ENCODE measurements around the gene SPOCD1.
"Not testable (repeated sequence)": the region's sequence is repeated elsewhere in the genome, so short reads cannot be mapped to it uniquely, and the experiment has no call there.

Gene SPOCD1

DNA sequence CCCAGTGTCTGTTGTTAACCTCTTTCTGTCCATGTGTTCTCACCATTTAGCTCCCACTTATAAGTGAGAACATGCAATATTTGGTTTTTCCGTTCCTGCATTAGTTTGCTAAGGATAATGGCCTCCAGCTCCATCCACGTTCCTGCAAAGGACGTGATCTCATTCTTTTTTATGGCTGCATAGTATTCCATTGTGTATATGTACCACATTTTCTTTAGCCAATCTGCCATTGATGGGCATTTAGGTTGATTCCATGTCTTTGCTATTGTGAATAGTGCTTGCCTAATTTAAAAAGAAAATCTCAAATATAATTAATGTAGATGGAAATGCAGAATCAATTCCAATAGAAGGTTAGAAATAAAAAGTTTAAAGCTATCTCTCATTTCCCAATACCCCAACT, 679 bp upstream of the SPOCD1 start:
- not testable (repeated sequence) for H3K4me3 Mint-ChIP-seq; H3K27me3 Mint-ChIP-seq (ENCODE audit: low read depth); H3K4me1 Mint-ChIP-seq (ENCODE audit: low read depth); H3K36me3 Mint-ChIP-seq (ENCODE audit: low read depth); DNase-seq (ENCODE audit: low spot score); H3K9me3 Mint-ChIP-seq; H3K27ac Mint-ChIP-seq

DNA sequence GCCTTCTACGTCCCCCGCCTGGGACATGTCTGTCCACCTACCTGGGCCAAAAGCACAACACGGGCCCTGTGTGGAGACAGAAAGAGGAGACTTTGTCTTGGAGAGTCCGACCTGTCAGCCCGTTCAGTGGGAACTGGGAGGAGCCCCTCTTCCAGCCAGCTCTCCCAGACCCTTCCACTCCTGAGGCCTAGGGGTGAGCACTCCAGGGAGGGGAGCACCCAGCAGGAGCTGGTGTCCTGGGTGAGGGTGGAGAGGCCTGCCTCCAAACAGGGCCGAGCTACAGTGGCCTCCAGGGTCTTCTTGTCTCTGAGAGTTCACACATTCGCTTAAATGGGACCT, 546 bp downstream of the SPOCD1 start:
- no peak for DNase-seq (ENCODE audit: low spot score)
- Mint-ChIP-seq H3K27me3 (ENCODE audit: low read depth) (no peaks in the 10 kb centered on the region), H3K27ac (no peak overlapping the region), H3K4me3 (no peak overlapping the region), H3K9me3 (no peaks in the 10 kb centered on the region), H3K36me3 (ENCODE audit: low read depth) (no peaks in the 10 kb centered on the region), H3K4me1 (ENCODE audit: low read depth) (peaks cover 5% of the 10 kb centered on the region)

DNA sequence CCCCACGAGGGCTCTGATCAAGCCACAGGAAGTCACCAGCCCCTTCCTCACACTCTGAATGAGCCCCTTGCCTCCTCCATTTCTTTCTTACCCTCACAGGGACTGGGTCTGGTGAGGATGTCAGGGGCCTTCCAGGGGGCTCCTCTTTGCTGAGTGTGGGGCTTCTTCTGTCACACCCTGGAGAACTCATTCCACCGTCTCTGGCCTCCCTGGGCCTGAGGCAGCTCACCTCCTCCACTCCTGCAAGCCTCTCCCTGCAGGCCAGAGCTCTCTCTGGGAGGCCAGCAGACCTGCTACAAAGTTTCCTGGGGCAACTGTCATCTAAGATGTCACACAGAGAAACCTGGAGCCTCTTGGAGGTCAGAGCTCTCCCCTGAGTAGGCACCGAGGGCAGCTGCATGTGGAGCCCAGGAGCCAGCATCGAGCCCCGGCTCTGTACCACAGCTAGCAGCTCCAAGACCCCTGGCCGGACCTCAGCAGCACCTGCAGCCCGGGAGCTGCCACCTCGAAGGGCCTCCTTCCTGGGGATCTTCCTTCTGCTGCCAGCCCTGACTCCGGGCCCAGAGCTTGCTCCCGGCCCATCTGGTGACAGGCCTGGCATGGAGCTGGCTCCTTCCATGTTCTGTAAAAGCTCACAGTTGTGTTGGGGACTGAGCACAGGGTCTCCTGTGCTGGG, 1.1 kb downstream of the SPOCD1 start:
- no peak for DNase-seq (ENCODE audit: low spot score)
- Mint-ChIP-seq H3K9me3 (no peaks in the 10 kb centered on the region), H3K36me3 (ENCODE audit: low read depth) (no peaks in the 10 kb centered on the region), H3K4me1 (ENCODE audit: low read depth) (peaks cover 5% of the 10 kb centered on the region), H3K27me3 (ENCODE audit: low read depth) (peaks cover under 1% of the 10 kb centered on the region), H3K27ac (no peak overlapping the region), H3K4me3 (no peak overlapping the region)

DNA sequence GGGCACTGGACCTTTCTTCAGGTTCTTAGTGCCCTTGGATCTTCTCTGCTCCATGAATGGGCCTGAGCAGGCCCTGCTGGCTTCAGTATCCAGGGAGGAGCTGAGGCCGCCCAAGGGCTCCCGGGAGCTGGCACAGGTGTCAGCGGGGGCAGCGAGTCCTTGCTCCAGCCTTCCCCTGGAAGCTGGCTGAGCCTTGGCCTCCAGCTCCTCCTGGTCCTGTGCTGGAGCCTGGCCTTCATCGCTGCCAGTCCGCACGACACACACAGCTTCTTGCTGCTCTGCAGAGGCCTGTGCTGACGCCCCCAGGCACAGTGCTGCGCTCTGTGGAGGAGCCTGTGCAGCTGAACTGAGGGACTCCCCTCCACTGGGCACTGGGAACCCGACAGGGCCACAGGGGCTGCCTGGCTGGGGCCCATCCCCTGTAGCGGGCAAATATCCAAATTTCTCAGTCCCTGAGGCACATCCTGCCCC, 1.7 kb downstream of the SPOCD1 start:
- H3K27ac Mint-ChIP-seq, result no peak overlapping the region
- peaks cover 3% of the 10 kb centered on the region for H3K27me3 Mint-ChIP-seq (ENCODE audit: low read depth)
- peaks cover 5% of the 10 kb centered on the region for H3K4me1 Mint-ChIP-seq (ENCODE audit: low read depth)
- no peak for DNase-seq (ENCODE audit: low spot score)
- no peak overlapping the region for H3K4me3 Mint-ChIP-seq
- no peaks in the 10 kb centered on the region for H3K9me3 Mint-ChIP-seq
- H3K36me3 Mint-ChIP-seq (ENCODE audit: low read depth), result no peaks in the 10 kb centered on the region

DNA sequence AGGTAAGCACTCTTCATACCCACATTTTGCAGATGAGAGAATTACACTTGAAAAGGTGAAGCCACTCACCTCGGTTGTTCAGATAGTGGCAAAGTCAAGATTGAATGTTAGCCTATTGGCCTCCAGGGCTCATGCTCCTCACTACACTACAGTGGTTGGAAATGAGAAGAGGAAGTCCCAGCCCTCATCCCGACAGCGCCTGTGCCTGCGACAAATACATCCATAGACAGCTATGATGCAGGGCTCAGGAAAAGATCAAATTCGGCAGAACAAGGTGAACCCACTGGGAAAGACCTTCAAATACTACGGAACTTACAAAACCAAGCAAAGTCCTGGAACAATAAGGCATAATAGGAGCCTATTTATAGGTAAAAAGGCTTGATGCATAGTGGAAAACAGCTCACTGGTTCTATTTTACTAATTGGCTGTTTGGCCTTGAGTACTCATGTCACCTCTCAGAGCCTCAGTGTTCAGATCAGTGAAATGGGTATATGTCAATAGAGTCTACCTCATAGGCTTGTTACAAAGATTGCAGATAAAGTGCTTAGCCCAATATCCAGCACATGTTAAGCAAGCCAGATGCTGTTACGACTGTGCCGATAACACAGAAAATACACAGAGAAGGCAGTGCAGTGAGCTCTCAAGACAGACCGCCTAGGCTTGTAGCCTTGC, 3.5 kb downstream of the SPOCD1 start:
- Mint-ChIP-seq H3K27ac (no peak overlapping the region), H3K9me3 (no peaks in the 10 kb centered on the region)

DNA sequence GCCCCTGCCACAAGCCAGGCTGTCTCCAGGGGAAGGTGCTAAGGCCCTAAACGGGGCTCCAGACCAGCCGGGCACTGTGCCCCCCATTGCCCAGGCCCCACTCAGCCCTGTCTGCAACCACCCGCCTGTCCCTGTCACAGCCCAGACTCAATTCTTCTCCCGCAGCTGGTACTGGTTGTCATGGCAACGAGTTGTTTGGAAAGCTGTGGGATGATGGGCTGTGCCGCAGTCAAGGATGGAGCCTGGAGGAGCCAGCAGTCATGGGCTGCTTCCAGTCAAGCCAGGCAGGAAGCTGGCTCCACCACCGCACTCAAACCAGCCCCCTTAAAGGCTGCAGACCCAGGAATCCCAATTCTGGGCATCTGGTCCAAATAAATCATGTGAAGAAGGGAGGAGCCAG, 4.2 kb downstream of the SPOCD1 start:
- Mint-ChIP-seq H3K36me3 (ENCODE audit: low read depth) (no peaks in the 10 kb centered on the region), H3K27me3 (ENCODE audit: low read depth) (peaks cover 7% of the 10 kb centered on the region), H3K9me3 (no peaks in the 10 kb centered on the region), H3K4me1 (ENCODE audit: low read depth) (peaks cover 5% of the 10 kb centered on the region), H3K27ac (no peak overlapping the region), H3K4me3 (no peak overlapping the region)
- no peak for DNase-seq (ENCODE audit: low spot score)

More for the DNA sequence above, 3.5 kb downstream of the SPOCD1 start:
- no peak for DNase-seq (ENCODE audit: low spot score)
- no peak overlapping the region for H3K4me3 Mint-ChIP-seq
- H3K27me3 Mint-ChIP-seq (ENCODE audit: low read depth), result peaks cover 5% of the 10 kb centered on the region
- H3K4me1 Mint-ChIP-seq (ENCODE audit: low read depth), result peaks cover 5% of the 10 kb centered on the region
- H3K36me3 Mint-ChIP-seq (ENCODE audit: low read depth), result no peaks in the 10 kb centered on the region

DNA sequence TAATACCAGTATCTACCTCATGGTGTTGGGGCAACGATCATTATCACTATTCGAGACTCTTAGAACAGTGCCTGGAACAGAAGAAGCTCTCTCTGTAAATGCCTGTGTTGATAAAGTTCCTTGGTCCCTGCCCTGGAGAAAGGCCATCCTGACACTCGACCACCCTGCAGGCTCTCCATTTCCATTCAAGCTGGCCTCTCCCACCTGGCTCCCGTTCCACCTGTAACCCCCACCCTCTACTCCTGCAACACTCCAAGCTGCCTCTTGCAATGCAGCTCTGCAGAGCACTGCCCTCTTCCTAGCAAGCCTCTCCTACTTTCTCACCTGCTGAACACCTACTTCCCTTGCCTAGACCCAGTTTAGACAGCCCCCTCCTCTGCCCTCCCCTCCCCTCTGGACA, 6.1 kb downstream of the SPOCD1 start:
- DNase-seq (ENCODE audit: low spot score), result no peak
- H3K4me3 Mint-ChIP-seq, result no peak overlapping the region
- H3K36me3 Mint-ChIP-seq (ENCODE audit: low read depth), result no peaks in the 10 kb centered on the region
- no peak overlapping the region for H3K27ac Mint-ChIP-seq
- H3K9me3 Mint-ChIP-seq, result no peaks in the 10 kb centered on the region
- H3K4me1 Mint-ChIP-seq (ENCODE audit: low read depth), result no peaks in the 10 kb centered on the region
- peaks cover 10% of the 10 kb centered on the region for H3K27me3 Mint-ChIP-seq (ENCODE audit: low read depth)

DNA sequence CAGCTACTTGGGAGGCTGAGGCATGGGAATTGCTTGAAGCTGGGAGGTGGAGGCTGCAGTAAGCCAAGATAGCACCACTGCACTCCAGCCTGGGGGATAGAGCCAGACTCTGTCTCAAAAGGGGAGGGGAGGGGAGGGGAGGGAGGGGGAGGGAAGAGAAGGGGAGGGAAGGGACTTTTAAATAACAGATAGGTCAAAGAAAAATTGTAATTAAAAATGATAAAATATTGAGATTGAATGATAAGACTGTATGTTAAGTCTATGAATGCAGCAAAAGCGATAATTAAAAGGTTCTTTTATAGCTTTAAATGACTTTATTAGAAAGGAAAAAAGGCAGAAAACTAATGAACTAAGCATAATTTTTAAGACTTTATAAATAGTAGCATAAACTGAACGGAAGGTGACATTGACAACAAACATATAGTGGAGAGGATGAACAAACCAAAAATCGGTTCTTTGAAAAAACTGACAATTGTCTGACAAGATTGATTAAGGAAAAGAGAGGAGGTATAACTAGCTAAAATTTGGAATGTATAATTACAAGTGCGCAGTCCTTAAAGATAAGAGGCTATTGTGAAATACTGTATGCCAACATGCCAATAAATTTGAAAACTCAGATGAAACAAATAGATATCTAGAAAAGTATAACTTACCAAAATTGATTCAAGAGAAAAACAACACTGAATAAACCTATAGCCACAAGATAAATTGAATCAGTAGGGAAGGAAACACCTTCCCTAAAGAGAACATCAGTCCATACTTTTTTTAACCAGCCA, 8.4 kb downstream of the SPOCD1 start:
- H3K4me3 Mint-ChIP-seq, result no peak overlapping the region
- H3K9me3 Mint-ChIP-seq, result no peaks in the 10 kb centered on the region

DNA sequence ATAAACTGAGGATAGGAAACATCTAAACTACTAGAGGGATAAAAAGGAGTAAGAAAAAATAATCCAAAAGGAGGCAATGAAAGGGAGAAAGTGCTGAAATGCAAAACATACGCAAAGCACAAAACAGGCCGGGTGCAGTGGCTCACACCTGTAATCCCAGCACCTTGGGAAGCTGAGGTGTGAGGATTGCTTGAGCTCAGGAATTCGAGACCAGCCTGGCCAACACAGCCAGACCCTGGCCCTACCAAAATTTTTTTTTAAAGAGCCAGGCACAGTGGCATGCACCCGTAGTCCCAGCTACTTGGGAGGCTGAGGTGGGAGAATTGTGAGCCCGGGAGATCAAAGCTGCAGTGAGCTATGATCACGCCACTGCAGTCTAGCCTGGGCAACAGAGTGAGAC, 10.5 kb downstream of the SPOCD1 start:
- H3K36me3 Mint-ChIP-seq (ENCODE audit: low read depth), result no peaks in the 10 kb centered on the region
- H3K4me3 Mint-ChIP-seq, result no peak overlapping the region
- no peak for DNase-seq (ENCODE audit: low spot score)
- no peak overlapping the region for H3K27ac Mint-ChIP-seq
- peaks cover 33% of the 10 kb centered on the region for H3K27me3 Mint-ChIP-seq (ENCODE audit: low read depth)
- peaks cover 7% of the 10 kb centered on the region for H3K4me1 Mint-ChIP-seq (ENCODE audit: low read depth)
- no peaks in the 10 kb centered on the region for H3K9me3 Mint-ChIP-seq

More for the DNA sequence above, 8.4 kb downstream of the SPOCD1 start:
- Mint-ChIP-seq H3K27ac (no peak overlapping the region), H3K36me3 (ENCODE audit: low read depth) (no peaks in the 10 kb centered on the region), H3K4me1 (ENCODE audit: low read depth) (peaks cover 6% of the 10 kb centered on the region), H3K27me3 (ENCODE audit: low read depth) (peaks cover 24% of the 10 kb centered on the region)
- no peak for DNase-seq (ENCODE audit: low spot score)

DNA sequence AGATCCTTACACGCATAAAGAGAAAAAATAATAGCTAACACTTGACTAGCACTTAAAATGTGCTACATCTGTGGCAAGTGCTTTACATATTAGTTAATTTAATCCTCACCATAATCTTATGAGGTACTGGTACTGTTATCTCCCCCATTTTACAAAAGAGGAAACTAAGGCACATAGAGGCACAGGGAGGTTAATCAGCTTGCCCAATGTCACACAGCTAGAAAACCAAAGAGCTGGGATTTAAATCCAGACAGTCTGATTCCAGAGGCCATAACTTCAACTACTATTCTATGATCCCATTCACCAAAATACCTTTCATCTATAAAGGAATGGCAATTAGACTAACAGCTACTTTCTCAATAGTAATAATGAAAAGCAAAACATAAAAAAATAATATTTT, 11.7 kb downstream of the SPOCD1 start:
- no peak overlapping the region for H3K27ac Mint-ChIP-seq
- H3K36me3 Mint-ChIP-seq (ENCODE audit: low read depth), result no peaks in the 10 kb centered on the region
- peaks cover 30% of the 10 kb centered on the region for H3K27me3 Mint-ChIP-seq (ENCODE audit: low read depth)
- H3K4me3 Mint-ChIP-seq, result no peak overlapping the region
- H3K4me1 Mint-ChIP-seq (ENCODE audit: low read depth), result peaks cover 7% of the 10 kb centered on the region
- no peaks in the 10 kb centered on the region for H3K9me3 Mint-ChIP-seq
- DNase-seq (ENCODE audit: low spot score), result no peak

DNA sequence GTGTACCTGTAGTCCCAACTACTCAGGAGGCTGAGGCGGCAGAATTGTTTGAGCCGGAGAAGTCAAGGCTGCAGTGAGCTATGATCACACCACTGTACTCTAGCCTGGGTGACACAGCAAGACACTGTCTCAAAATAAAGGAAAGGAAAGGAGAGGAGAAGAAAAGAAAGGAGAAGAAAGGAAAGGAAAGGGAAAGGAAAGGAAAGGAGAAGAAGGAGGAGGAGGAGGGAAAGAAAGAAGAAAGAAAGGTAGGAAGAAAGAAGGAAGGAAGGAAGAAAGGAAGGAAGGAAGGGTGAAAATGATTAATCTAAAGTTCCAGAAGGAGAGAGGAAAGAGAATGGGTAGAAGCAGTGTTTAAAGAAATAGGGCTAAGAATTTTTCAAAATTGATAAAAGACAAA, 12.2 kb downstream of the SPOCD1 start:
- no peaks in the 10 kb centered on the region for H3K36me3 Mint-ChIP-seq (ENCODE audit: low read depth)
- H3K4me1 Mint-ChIP-seq (ENCODE audit: low read depth), result peaks cover 7% of the 10 kb centered on the region
- H3K27me3 Mint-ChIP-seq (ENCODE audit: low read depth), result peaks cover 30% of the 10 kb centered on the region
- no peak overlapping the region for H3K4me3 Mint-ChIP-seq
- DNase-seq (ENCODE audit: low spot score), result no peak
- no peaks in the 10 kb centered on the region for H3K9me3 Mint-ChIP-seq
- no peak overlapping the region for H3K27ac Mint-ChIP-seq

DNA sequence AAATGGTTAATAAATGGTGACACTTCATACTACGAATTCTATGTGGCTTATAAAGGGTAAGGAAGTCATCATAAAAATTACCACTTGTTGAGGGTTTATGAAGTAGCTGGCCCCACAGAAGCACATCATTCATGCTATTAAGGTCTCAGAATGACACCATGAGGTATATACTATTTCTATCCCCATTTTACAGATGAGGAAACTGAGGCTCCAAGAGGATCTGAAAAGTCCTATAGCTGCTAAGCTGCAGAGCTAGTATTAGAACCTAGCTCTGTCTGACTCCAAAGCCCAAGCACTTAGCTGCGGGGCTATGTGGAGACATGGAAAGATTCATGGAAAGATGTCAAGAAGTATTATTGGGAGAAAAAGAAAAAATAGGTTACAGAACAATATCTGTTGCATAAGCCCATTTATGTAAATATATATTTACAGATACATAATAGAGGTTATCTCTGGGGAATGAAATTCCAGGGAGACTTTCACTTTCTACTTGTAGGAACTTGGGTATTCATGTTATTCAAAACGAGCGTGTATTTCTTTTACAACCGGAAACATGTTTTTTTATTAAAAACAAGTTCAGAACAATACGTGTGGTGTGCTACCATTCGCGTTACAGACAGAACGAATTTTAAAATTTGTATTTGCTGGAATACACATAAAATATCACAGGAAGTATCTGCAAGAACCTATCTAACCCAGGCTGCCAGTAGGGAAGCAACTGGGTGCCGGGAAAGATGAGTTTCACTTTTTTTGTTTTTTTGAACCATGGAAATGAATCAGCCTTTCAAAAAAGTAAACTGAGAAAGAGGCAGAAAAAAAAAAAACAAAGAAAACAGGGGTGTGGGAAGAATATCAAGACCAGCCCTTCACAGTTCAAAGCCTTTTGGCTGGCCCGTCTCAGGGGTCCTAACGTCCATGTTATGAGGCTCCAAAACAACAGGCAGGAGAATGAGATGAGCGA, 13.4 kb downstream of the SPOCD1 start:
- H3K27ac Mint-ChIP-seq, result no peak overlapping the region
- no peaks in the 10 kb centered on the region for H3K9me3 Mint-ChIP-seq
- H3K4me1 Mint-ChIP-seq (ENCODE audit: low read depth), result peaks cover 7% of the 10 kb centered on the region
- no peak for DNase-seq (ENCODE audit: low spot score)
- peak overlapping the region; percentile 33 for H3K4me3 Mint-ChIP-seq
- no peaks in the 10 kb centered on the region for H3K36me3 Mint-ChIP-seq (ENCODE audit: low read depth)
- peaks cover 29% of the 10 kb centered on the region for H3K27me3 Mint-ChIP-seq (ENCODE audit: low read depth)

DNA sequence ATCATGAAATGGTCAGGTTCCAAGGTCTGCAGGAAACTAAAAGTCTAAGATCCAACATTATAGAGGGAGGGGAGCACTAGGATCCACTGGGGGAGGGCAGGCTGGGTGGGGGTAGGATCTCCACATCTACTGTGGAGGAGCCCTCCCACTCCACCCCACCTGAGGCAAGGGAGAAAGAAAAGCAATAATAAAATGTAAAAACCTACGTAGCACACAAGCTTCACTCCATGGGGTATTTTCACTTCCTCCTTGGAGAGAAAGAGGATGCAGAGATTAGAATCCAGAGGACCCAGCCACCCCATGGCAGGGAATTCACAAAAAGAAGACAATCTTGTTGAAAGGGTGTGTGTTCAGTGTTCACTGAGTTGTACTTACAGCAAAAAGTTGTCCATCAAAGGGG, 14.4 kb downstream of the SPOCD1 start:
- Mint-ChIP-seq H3K27ac (no peak overlapping the region), H3K4me1 (ENCODE audit: low read depth) (peaks cover 7% of the 10 kb centered on the region), H3K36me3 (ENCODE audit: low read depth) (no peaks in the 10 kb centered on the region), H3K4me3 (no peak overlapping the region), H3K27me3 (ENCODE audit: low read depth) (peaks cover 26% of the 10 kb centered on the region), H3K9me3 (no peaks in the 10 kb centered on the region)
- no peak for DNase-seq (ENCODE audit: low spot score)

DNA sequence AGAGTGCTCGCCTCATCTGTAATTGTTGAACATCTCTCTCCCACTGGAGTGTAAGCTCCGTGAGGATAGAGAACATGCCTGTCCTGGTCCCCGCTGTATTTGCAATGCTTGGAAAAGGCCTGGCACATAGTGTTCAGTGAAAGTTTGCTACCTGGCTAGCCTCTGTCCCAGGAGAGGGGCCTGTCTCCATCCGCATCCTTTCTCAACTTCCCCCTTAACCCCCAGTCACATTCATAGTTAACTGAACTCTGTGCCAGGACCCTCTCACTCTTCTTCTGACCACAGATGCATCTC, 15.2 kb downstream of the SPOCD1 start:
- Mint-ChIP-seq H3K4me3 (no peak overlapping the region), H3K9me3 (no peaks in the 10 kb centered on the region), H3K27me3 (ENCODE audit: low read depth) (peaks cover 28% of the 10 kb centered on the region), H3K4me1 (ENCODE audit: low read depth) (peaks cover 7% of the 10 kb centered on the region), H3K36me3 (ENCODE audit: low read depth) (no peaks in the 10 kb centered on the region), H3K27ac (no peak overlapping the region)
- no peak for DNase-seq (ENCODE audit: low spot score)

Measured in T-helper 2 cell treated with Interferon-gamma antibody and Interleukin-4, amounts not matched to agents 5 μg/mL and 100 μg/mL, for 36 hours (primary cell).